Stomach (tissue), 4 donors: Measurements from ENCODE around the gene ITK.

ENCODE experiments used
- CTCF ChIP-seq, 7 experiments: fragments of 450-650 bp in 4 of 7; fragments of 200-600 bp in 3 of 7; sonication (generic) in 3 of 7; IDR thresholded peaks; one replicate each; pipeline ENCODE4 v1.5.1; 2016 to 2019; ENCODE audit warnings: antibody characterized with exemption in 7 of 7, control low read depth in 2 of 7, mild to moderate bottlenecking in 1 of 7
- EP300 ChIP-seq: sonication (generic); formaldehyde crosslinking; IDR thresholded peaks from one replicate; pipeline ENCODE4 v1.6.1; 2017; ENCODE audit warnings: antibody characterized with exemption
- POLR2A ChIP-seq, 4 donors: fragments of 450-650 bp; IDR thresholded peaks; one replicate each; pipeline ENCODE4 v1.6.1; 2016; ENCODE audit warnings: antibody characterized with exemption in 4 of 4, control low read depth in 2 of 4, mild to moderate bottlenecking in 1 of 4, moderate library complexity in 1 of 4
- POLR2AphosphoS5 ChIP-seq, 3 donors: sonication (generic); formaldehyde crosslinking; IDR thresholded peaks; one replicate each; pipeline ENCODE4 v1.6.1; 2016; ENCODE audit warnings: antibody characterized with exemption in 3 of 3

DNA sequence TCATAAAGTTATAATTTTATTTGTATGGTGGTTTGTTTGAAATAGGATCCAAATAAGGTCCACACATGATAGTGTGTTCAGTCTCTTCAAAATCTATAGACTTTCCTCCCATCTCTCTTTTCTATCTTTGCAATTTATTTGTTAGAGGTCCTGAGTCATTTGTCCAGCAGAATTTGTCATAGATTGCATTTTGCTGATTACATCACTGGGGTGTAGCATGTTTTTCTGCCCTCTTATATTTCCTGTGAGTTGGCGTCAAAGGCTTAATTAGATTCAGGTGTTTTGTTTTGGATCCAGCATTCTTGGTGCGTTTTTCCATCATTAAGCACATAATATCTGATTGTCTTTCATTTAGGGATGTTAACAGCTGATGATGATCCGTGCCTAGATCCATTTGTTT lies 100.3 kb downstream of the ITK start:
- TF ChIP-seq CTCF (IDR thresholded peaks at IDR 0.05) (no peak), POLR2A (IDR thresholded peaks at IDR 0.05) (no peak), EP300 (no peak), POLR2AphosphoS5 (IDR thresholded peaks at IDR 0.05) (no peak)
